Right lobe of liver (tissue), 6 donors: ENCODE data around the gene CFAP161. TPM values are rescaled to one million over a fixed set of nuclear protein-coding genes. Genes with fewer than 3 reads are reported as not detected.

Experiments used
- ATAC-seq, 4 donors: fragments of 200-7000 bp; cut with Tn5 transposase; one replicate each; pipeline ENCODE4 v1.9.1; 2020; ENCODE audit warnings: mild to moderate bottlenecking in 4 of 4, moderate library complexity in 4 of 4
- DNase-seq, 3 donors: peaks; one replicate each; pipeline ENCODE4 v3.0.0-alpha.2; 2020
- H3K27ac ChIP-seq, 3 donors: fragments of 200-600 bp; one replicate each; pipeline ENCODE4 v1.8.0; 2022
- H3K27me3 ChIP-seq, 2 donors: fragments of 200-600 bp; one replicate each; pipeline ENCODE4 v1.8.0; 2022
- H3K36me3 ChIP-seq, 4 donors: fragments of 200-600 bp; sonication (generic) in 1 of 4; one replicate each; pipeline versions ENCODE4 v1.5.1 to v1.8.0; 2017 to 2022; ENCODE audit warnings: control low read depth in 1 of 4
- H3K4me1 ChIP-seq, 4 donors: fragments of 200-600 bp; sonication (generic) in 1 of 4; one replicate each; pipeline versions ENCODE4 v1.5.1 to v1.8.0; 2017 to 2022; ENCODE audit warnings: control low read depth in 1 of 4
- H3K4me3 ChIP-seq, 3 donors: fragments of 200-600 bp; one replicate each; pipeline ENCODE4 v1.8.0; 2022
- H3K9me3 ChIP-seq, 4 donors: fragments of 200-600 bp; sonication (generic) in 1 of 4; one replicate each; pipeline versions ENCODE4 v1.5.1 to v1.8.0; 2017 to 2022; ENCODE audit warnings: control low read depth in 1 of 4
- CTCF ChIP-seq, 4 donors: fragments of 200-600 bp in 3 of 4; fragments of 450-650 bp in 1 of 4; IDR thresholded peaks; one replicate each; pipeline versions ENCODE4 v1.5.1 to v1.8.0; 2016 to 2022; ENCODE audit warnings: antibody characterized with exemption in 4 of 4, mild to moderate bottlenecking in 2 of 4
- POLR2A ChIP-seq: fragments of 450-650 bp; IDR thresholded peaks from one replicate; pipeline ENCODE4 v1.6.1; 2017; ENCODE audit warnings: antibody characterized with exemption, mild to moderate bottlenecking
- WGBS: methylation state at CpG from one replicate; pipeline ENCODE4 v1.1.6; 2018; ENCODE audit warnings: low coverage, low lambda C conversion rate; ENCODE audit not compliant: insufficient coverage; ENCODE audit errors: missing lambda C conversion rate; 5-methylcytosine and 5-hydroxymethylcytosine counted together
- intact Hi-C, 2 donors: fragments of 100-400 bp; cut with DNase I; formaldehyde crosslinking; loops; one replicate each; pipeline versions ENCODE4 v1.11.2 to v1.14.1; 2022
- total RNA-seq, 6 experiments: library from RNA; depleted of rRNA in 2 of 6; stranded (reverse); fragments of >200 nt in 2 of 6; fragmentation: NEBNext Ultra II Directional in 3 of 6; extraction: Animal tissue kit (Norgen Biotek cat#: 25700) in 3 of 6; gene quantifications; one replicate each; pipeline versions ENCODE4 v1.1.0 to v1.2.4, GENCODE V29; 2016 to 2023
- donor health status: DM: no; HTN: yes; CAD: no.
- donor health status: DM: no; HTN: no; CAD: no.
- donor health status: DM: no; HTN: no; CAD: no.
- donor health status: DM: no; HTN: yes; CAD: no.
- donor health status: DM: no; HTN: yes; CAD: no.

CFAP161 gene
- total RNA-seq, 6 experiments from 2014 or later: 0.25 to 0.42 TPM; not detected in 4

GRCh38 chr15:81113204-81113657 is 20.8 kb upstream of the CFAP161 start:
- TF ChIP-seq POLR2A (no peak), CTCF (IDR thresholded peaks at IDR 0.05) (no peak)
- peak; percentile 84 to 94 (median 88) for ATAC-seq
- Histone ChIP-seq H3K27me3 (no peaks in the 10 kb centered on the region), H3K4me1 (peaks cover 0 to 14% (median 5%) of the 10 kb centered on the region in 4 donors), H3K36me3 (no peaks in the 10 kb centered on the region), H3K9me3 (no peaks in the 10 kb centered on the region), H3K4me3 (no peak overlapping the region), H3K27ac (no peak overlapping the region)
- intact Hi-C loops: loop anchor here in 1 of 2 donors (5.0 kb wide), 1 partner anchor 154 kb away; no protein-coding TSS in a partner anchor
- 20% methylated on average over 3 of the region's 3 CpGs for WGBS
- DNase-seq: no peak

- Histone ChIP-seq H3K4me3 (no peak overlapping the region), H3K27me3 (no peaks in the 10 kb centered on the region), H3K36me3 (no peaks in the 10 kb centered on the region), H3K9me3 (no peaks in the 10 kb centered on the region), H3K4me1 (peaks cover 0 to 14% (median 5%) of the 10 kb centered on the region in 4 donors), H3K27ac (no peak overlapping the region)
- TF ChIP-seq POLR2A (no peak), CTCF (IDR thresholded peaks at IDR 0.05) (no peak)
- intact Hi-C loops: loop anchor here in 1 of 2 donors (5.0 kb wide), 1 partner anchor 153 kb away; no protein-coding TSS in a partner anchor
- no peak for DNase-seq
- WGBS: 56% methylated on average over 3 of the region's 3 CpGs
- no peak for ATAC-seq
Measured at GRCh38 chr15:81113861-81114291, 20.2 kb upstream of the CFAP161 start.

DNA sequence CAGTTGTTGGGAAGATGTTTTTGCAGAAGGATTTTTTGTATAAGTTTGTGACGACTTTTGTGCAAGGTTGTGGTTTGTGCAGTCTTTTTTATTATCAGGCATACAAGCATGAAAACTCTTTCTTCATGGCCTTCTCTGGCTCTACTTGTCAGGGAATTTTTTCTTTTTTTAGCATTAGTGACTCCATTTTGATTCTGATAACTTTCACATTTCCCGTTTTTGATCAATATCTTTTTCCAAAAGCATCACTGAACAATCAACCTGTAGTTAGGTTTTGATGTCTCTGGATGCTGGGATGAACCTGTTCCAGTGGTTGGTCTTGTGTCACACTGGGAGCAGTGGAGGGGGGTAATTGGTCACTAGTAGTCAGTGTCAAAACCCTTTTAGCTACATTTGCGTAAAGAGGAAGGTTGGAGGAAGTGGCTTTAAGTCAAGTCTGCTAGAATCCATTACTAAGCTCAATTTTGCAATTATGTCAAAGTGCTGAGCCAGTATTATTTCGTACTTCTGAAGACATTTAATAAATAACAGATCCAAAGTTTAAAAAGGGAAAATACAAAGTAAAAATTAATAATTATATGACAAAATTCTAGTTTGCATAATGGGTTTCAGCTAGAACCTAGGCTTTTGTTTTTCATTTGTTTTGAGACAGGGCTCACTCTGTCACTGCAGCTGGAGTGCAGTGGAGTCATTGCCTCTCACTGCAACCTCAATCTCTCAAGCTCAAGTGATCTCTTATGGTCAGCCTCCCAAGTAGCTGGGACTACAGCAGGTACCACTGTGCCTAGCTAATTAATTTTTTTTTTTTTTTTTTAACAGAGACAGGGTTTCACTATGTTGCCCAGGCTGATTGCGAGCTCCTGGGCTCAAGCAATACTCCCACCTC is 18.8 kb upstream of the CFAP161 start:
- Histone ChIP-seq H3K27me3 (no peaks in the 10 kb centered on the region), H3K9me3 (no peaks in the 10 kb centered on the region), H3K36me3 (no peaks in the 10 kb centered on the region), H3K4me3 (no peak overlapping the region), H3K4me1 (peaks cover 0 to 14% (median 5%) of the 10 kb centered on the region in 4 donors), H3K27ac (no peak overlapping the region)
- peak in 3 of 4 donors; percentile 13 to 44 (median 20) for ATAC-seq
- 56% methylated on average over 5 of the region's 5 CpGs for WGBS
- TF ChIP-seq POLR2A: no peak
- TF ChIP-seq CTCF (IDR thresholded peaks at IDR 0.05): no peak
- DNase-seq: no peak
- intact Hi-C loops: no loop called here

DNA sequence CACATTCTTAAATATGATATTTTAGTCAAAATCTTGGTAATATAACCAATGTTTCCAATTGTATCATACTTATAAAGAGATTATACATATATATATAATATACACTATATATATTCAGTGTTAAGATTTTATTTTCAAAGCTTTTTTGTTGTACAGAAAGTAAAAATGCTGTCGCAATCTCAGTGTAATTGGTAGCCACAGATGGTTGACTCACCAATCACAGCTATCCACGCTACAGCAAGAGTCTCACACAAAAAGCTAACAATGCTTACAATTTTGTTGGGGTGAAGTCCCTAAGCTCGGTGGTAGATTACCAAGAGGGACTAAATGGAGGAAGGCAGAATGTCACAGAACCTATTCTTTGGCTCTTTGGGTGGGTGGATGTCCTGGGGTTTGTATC is 16.9 kb upstream of the CFAP161 start:
- Histone ChIP-seq H3K27ac (no peak overlapping the region), H3K27me3 (no peaks in the 10 kb centered on the region), H3K4me1 (peaks cover 0 to 14% (median 5%) of the 10 kb centered on the region in 4 donors), H3K36me3 (no peaks in the 10 kb centered on the region), H3K9me3 (no peaks in the 10 kb centered on the region), H3K4me3 (no peak overlapping the region)
- DNase-seq (no peak), ATAC-seq (no peak)
- no peak for TF ChIP-seq POLR2A
- TF ChIP-seq CTCF (IDR thresholded peaks at IDR 0.05): no peak
- WGBS: 81% methylated on average over 3 of the region's 3 CpGs
- intact Hi-C loops: no loop called here
